SK-N-SH (cell line): ENCODE data around the gene TANC1. TPM values are rescaled to one million over a fixed set of nuclear protein-coding genes. Genes with fewer than 3 reads are reported as not detected.

Experiments
- CTCF ChIA-PET: fragments of 300-600, 350-600 bp; formaldehyde crosslinking; extraction: SDS; loops from one replicate; lab custom pipeline; 2021; lab: Yijun Ruan, JAX
- POLR2A ChIA-PET: fragments of 350-600 bp; sonication (Branson Sonifier 250); formaldehyde crosslinking; extraction: SDS; loops from one replicate; lab custom pipeline; 2020; ENCODE audit warnings: antibody characterized with exemption, inconsistent platforms; lab: Yijun Ruan, JAX
- DNase-seq: peaks from one replicate; pipeline ENCODE4 v3.0.0; 2012
- H2AFZ ChIP-seq: fragments of 200-600 bp; sonication (generic); 2 replicates; pipeline ENCODE4 v1.8.1; 2016; ENCODE audit warnings: antibody characterized with exemption, mild to moderate bottlenecking, low read depth
- H3F3A ChIP-seq: fragments of 200-600 bp; sonication (generic); replicated peaks from 2 replicates; pipeline ENCODE3; 2016; ENCODE audit warnings: antibody characterized with exemption, mild to moderate bottlenecking; ENCODE audit not compliant: insufficient read depth
- H3K27ac ChIP-seq, 2 experiments: fragments of 200-500 bp in 1 of 2; fragments of 200-600 bp in 1 of 2; sonication (Bioruptor generic) in 1 of 2; sonication (generic), shearing (Covaris generic) in 1 of 2; 2 replicates each; pipeline versions ENCODE4 v1.5.1 to v1.6.1; 2014 to 2016; ENCODE audit warnings: low read depth in 2 of 2, inconsistent platforms in 1 of 2, low read length in 1 of 2, mild to moderate bottlenecking in 1 of 2, mixed read lengths in 1 of 2
- H3K27me3 ChIP-seq: fragments of 200-600 bp; sonication (generic), shearing (Covaris generic); 2 replicates; pipeline ENCODE4 v1.6.1; 2016; ENCODE audit warnings: mixed run types; ENCODE audit not compliant: insufficient read depth
- H3K36me3 ChIP-seq, 2 experiments: fragments of 200-500 bp in 1 of 2; fragments of 200-600 bp in 1 of 2; sonication (Bioruptor generic) in 1 of 2; sonication (generic) in 1 of 2; replicated peaks in 1 of 2; 2 replicates each; pipeline versions ENCODE3 to v1.5.1; 2014 to 2016; ENCODE audit warnings: low read length in 1 of 2, mild to moderate bottlenecking in 1 of 2; ENCODE audit not compliant: insufficient read depth in 2 of 2, control insufficient read depth in 1 of 2
- H3K4me1 ChIP-seq, 2 experiments: fragments of 200-500 bp in 1 of 2; fragments of 200-600 bp in 1 of 2; sonication (Bioruptor generic) in 1 of 2; sonication (generic), shearing (Covaris generic) in 1 of 2; 2 replicates each; pipeline versions ENCODE4 v1.5.1 to v1.6.1; 2014 to 2016; ENCODE audit warnings: low read depth in 1 of 2, low read length in 1 of 2, mixed run types in 1 of 2; ENCODE audit not compliant: insufficient read depth in 2 of 2, control insufficient read depth in 1 of 2
- H3K4me2 ChIP-seq: fragments of 200-600 bp; sonication (generic), shearing (Covaris generic); 2 replicates; pipeline ENCODE4 v1.6.1; 2017; ENCODE audit warnings: mixed run types
- H3K4me3 ChIP-seq, 2 experiments: fragments of 200-500 bp in 1 of 2; fragments of 200-600 bp in 1 of 2; sonication (Bioruptor generic) in 1 of 2; sonication (generic), shearing (Covaris generic) in 1 of 2; 2 replicates each; pipeline versions ENCODE4 v1.5.1 to v1.8.1; 2014 to 2016; ENCODE audit warnings: low read depth in 2 of 2, inconsistent platforms in 1 of 2, low read length in 1 of 2, mild to moderate bottlenecking in 1 of 2, mixed read lengths in 1 of 2, moderate library complexity in 1 of 2
- H3K79me2 ChIP-seq: fragments of 200-600 bp; sonication (generic); 2 replicates; pipeline ENCODE4 v1.8.1; 2017; ENCODE audit warnings: mild to moderate bottlenecking; ENCODE audit not compliant: insufficient read depth
- H3K9ac ChIP-seq: fragments of 200-600 bp; sonication (generic); 2 replicates; pipeline ENCODE4 v1.6.1; 2017; ENCODE audit warnings: mixed run types
- H3K9me2 ChIP-seq: fragments of 200-600 bp; sonication (generic); 2 replicates; pipeline ENCODE4 v1.6.1; 2017; ENCODE audit warnings: mixed run types
- H3K9me3 ChIP-seq: fragments of 200-600 bp; sonication (generic); 2 replicates; pipeline ENCODE4 v1.6.1; 2017; ENCODE audit warnings: mixed run types, mild to moderate bottlenecking, moderate library complexity
- H4K20me1 ChIP-seq: fragments of 200-600 bp; sonication (generic); 2 replicates; pipeline ENCODE4 v1.6.1; 2017; ENCODE audit warnings: mild to moderate bottlenecking, mixed run types; ENCODE audit not compliant: insufficient read depth
- FOXJ3 ChIP-seq: sonication (generic); formaldehyde crosslinking; IDR thresholded peaks from 2 replicates; pipeline ENCODE4 v1.5.1; 2020; ENCODE audit warnings: mild to moderate bottlenecking, missing genetic modification reagents
- MAX ChIP-seq: IDR thresholded peaks from 2 replicates; pipeline ENCODE4 v1.4.0; 2012; ENCODE audit warnings: low read depth
- MEF2A ChIP-seq: IDR thresholded peaks from 2 replicates; pipeline ENCODE4 v1.4.0; 2012; ENCODE audit warnings: low read depth, borderline replicate concordance
- NRF1 ChIP-seq: IDR thresholded peaks from 2 replicates; pipeline ENCODE4 v1.6.1; 2012; ENCODE audit warnings: low read depth, mild to moderate bottlenecking, low read length
- PBX3 ChIP-seq: IDR thresholded peaks from 2 replicates; pipeline ENCODE4; 2012
- POLR2AphosphoS5 ChIP-seq: IDR thresholded peaks from 2 replicates; pipeline ENCODE4 v1.6.1; 2012; ENCODE audit warnings: low read depth, low read length
- RFX5 ChIP-seq: IDR thresholded peaks from 2 replicates; pipeline ENCODE4 v1.6.1; 2012; ENCODE audit warnings: mild to moderate bottlenecking, improper control_type of control experiment, low read length
- RXRA ChIP-seq: IDR thresholded peaks from 2 replicates; pipeline ENCODE4 v1.4.0; 2012; ENCODE audit warnings: low read depth, mild to moderate bottlenecking, borderline replicate concordance
- SIN3A ChIP-seq: IDR thresholded peaks from 2 replicates; pipeline ENCODE4 v1.6.1; 2012; ENCODE audit warnings: low read depth, mild to moderate bottlenecking, low read length, moderate library complexity, borderline replicate concordance
- SMC3 ChIP-seq: IDR thresholded peaks from 2 replicates; pipeline ENCODE4 v1.6.1; 2012; ENCODE audit warnings: low read depth, low read length, improper control_type of control experiment
- TAF1 ChIP-seq: IDR thresholded peaks from 2 replicates; pipeline ENCODE4 v1.6.1; 2012; ENCODE audit warnings: low read depth, mild to moderate bottlenecking, low read length, moderate library complexity, borderline replicate concordance
- TCF12 ChIP-seq: IDR thresholded peaks from 2 replicates; pipeline ENCODE4 v1.4.0; 2012
- TEAD4 ChIP-seq: IDR thresholded peaks from 2 replicates; pipeline ENCODE4 v1.4.0; 2012; ENCODE audit warnings: mild to moderate bottlenecking, borderline replicate concordance; ENCODE audit not compliant: insufficient read depth
- WGBS: methylation state at CpG from one replicate; pipeline ENCODE4 v1.1.6; 2017; ENCODE audit warnings: low lambda C conversion rate; 5-methylcytosine and 5-hydroxymethylcytosine counted together
- polyA plus RNA-seq, 3 experiments: library from polyadenylated mRNA; depleted of rRNA; stranded (reverse); fragments of >200 nt; gene quantifications; 2 replicates each; pipeline ENCODE4 v1.2.3, GENCODE V29; 2012

The TANC1 gene
- polyA plus RNA-seq, 1 of the 3 experiments (the other 2 are of a cell fraction), result 19.2 TPM

- Histone ChIP-seq H3K4me1 (peaks cover 4 to 14% of the 10 kb centered on the region in 2 experiments; a peak in 2 of 4 replicates), H3K9me2 (no peaks in the 10 kb centered on the region), H3K9me3 (no peaks in the 10 kb centered on the region), H3K27ac (peak overlapping the region in 1 of 2 experiments; percentile 34; a peak in 1 of 4 replicates), H3F3A (no peaks in the 10 kb centered on the region), H3K27me3 (no peaks in the 10 kb centered on the region), H3K9ac (no peak overlapping the region), H3K79me2 (no peaks in the 10 kb centered on the region), H3K36me3 (peaks cover 8 to 50% of the 10 kb centered on the region in 2 experiments), H3K4me3 (no peak overlapping the region), H4K20me1 (no peaks in the 10 kb centered on the region), H2AFZ (no peak overlapping the region), H3K4me2 (no peak overlapping the region)
- TF ChIP-seq RFX5 (no peak), SMC3 (no peak), TEAD4 (no peak)
- ChIA-PET CTCF (interaction anchor here (1.5 kb wide), 1 partner anchor 25 kb away, joined by 3 read pairs; no protein-coding TSS in a partner anchor), POLR2A (no interaction called here)
- DNase-seq, result no peak
- WGBS, result 97% methylated on average over 1 of the region's 1 CpG
Measured at GRCh38 chr2:159155791-159156190, 187.4 kb downstream of the TANC1 start.

- 100% methylated on average over 7 of the region's 8 CpGs for WGBS
- no peak for DNase-seq
- ChIA-PET POLR2A (no interaction called here), CTCF (interaction anchor here (0.9 kb wide), 1 partner anchor 38 kb away, joined by 3 read pairs; no protein-coding TSS in a partner anchor)
- no peaks in the 10 kb centered on the region for H3K79me2 ChIP-seq
- H3K27ac ChIP-seq, result no peak overlapping the region
- no peak overlapping the region for H2AFZ ChIP-seq
- H3K9ac ChIP-seq, result no peak overlapping the region
- H3K4me3 ChIP-seq, result no peak overlapping the region
- H3K36me3 ChIP-seq, result peaks cover 0 to 51% of the 10 kb centered on the region in 2 experiments
- H3F3A ChIP-seq, result no peaks in the 10 kb centered on the region
- H3K4me1 ChIP-seq, result peaks cover 4 to 16% of the 10 kb centered on the region in 2 experiments; a peak in 2 of 4 replicates
- no peaks in the 10 kb centered on the region for H3K27me3 ChIP-seq
- no peaks in the 10 kb centered on the region for H3K9me2 ChIP-seq
- no peaks in the 10 kb centered on the region for H3K9me3 ChIP-seq
- H3K4me2 ChIP-seq, result no peak overlapping the region
- TF ChIP-seq NRF1, result no peak
- TF ChIP-seq MAX, result no peak
- TF ChIP-seq FOXJ3, result no peak
- TF ChIP-seq MEF2A, result no peak
- no peak for TF ChIP-seq SIN3A
- TF ChIP-seq RXRA, result no peak
- no peak for TF ChIP-seq TAF1
- no peak for TF ChIP-seq TCF12
- H4K20me1 ChIP-seq, result no peaks in the 10 kb centered on the region
Measured at GRCh38 chr2:159156834-159157233, 188.4 kb downstream of the TANC1 start.

- H3K4me1 ChIP-seq, result peaks cover 4 to 16% of the 10 kb centered on the region in 2 experiments; a peak in 3 of 4 replicates
- H3K4me3 ChIP-seq, result no peak overlapping the region
- H3K27me3 ChIP-seq, result no peaks in the 10 kb centered on the region
- no peak overlapping the region for H3K27ac ChIP-seq
- no peak for DNase-seq
- no peak overlapping the region for H3K9ac ChIP-seq
- 93% methylated on average over 11 of the region's 12 CpGs for WGBS
- H3K79me2 ChIP-seq, result no peaks in the 10 kb centered on the region
- H2AFZ ChIP-seq, result no peak overlapping the region
- no peak for TF ChIP-seq PBX3
- no peak for TF ChIP-seq TEAD4
- no peak for TF ChIP-seq MAX
- TF ChIP-seq POLR2AphosphoS5, result no peak
- ChIA-PET CTCF (no interaction called here), POLR2A (no interaction called here)
- H4K20me1 ChIP-seq, result no peaks in the 10 kb centered on the region
- peaks cover 0 to 50% of the 10 kb centered on the region in 2 experiments for H3K36me3 ChIP-seq
- H3K4me2 ChIP-seq, result no peak overlapping the region
- H3F3A ChIP-seq, result no peaks in the 10 kb centered on the region
- H3K9me2 ChIP-seq, result no peaks in the 10 kb centered on the region
- H3K9me3 ChIP-seq, result no peaks in the 10 kb centered on the region
Measured at GRCh38 chr2:159157361-159158209, 189.1 kb downstream of the TANC1 start.
